Heart right ventricle (tissue), 16 donors: ENCODE results near the gene P2RX3. TPM values are rescaled to one million over a fixed set of nuclear protein-coding genes. Genes with fewer than 3 reads are reported as not detected.

Experiments used
- ATAC-seq, 8 donors: fragments of 200-7000 bp; cut with Tn5 transposase; one replicate each; pipeline ENCODE4 v1.9.1; 2020; ENCODE audit warnings: mild to moderate bottlenecking in 8 of 8, moderate library complexity in 8 of 8, moderate number of reproducible peaks in 1 of 8
- DNase-seq, 2 donors: peaks; one replicate each; pipeline ENCODE4 v3.0.0-alpha.2; 2020
- H3K27ac ChIP-seq, 10 donors: fragments of 200-600 bp; sonication (generic) in 2 of 10; one replicate each; pipeline versions ENCODE4 v1.5.0 to v1.8.0; 2020 to 2022; ENCODE audit warnings: mild to moderate bottlenecking in 3 of 10
- H3K27me3 ChIP-seq, 7 donors: fragments of 200-600 bp; one replicate each; pipeline ENCODE4 v1.8.0; 2021 to 2022; ENCODE audit warnings: mild to moderate bottlenecking in 2 of 7
- H3K36me3 ChIP-seq, 9 donors: fragments of 200-600 bp; sonication (generic) in 1 of 9; one replicate each; pipeline versions ENCODE4 v1.5.0 to v1.8.0; 2020 to 2022; ENCODE audit warnings: mild to moderate bottlenecking in 2 of 9
- H3K4me1 ChIP-seq, 9 donors: fragments of 200-600 bp; sonication (generic) in 1 of 9; one replicate each; pipeline versions ENCODE4 v1.5.0 to v1.8.0; 2020 to 2022; ENCODE audit warnings: mild to moderate bottlenecking in 4 of 9
- H3K4me3 ChIP-seq, 10 donors: fragments of 200-600 bp; sonication (generic) in 2 of 10; one replicate each; pipeline versions ENCODE4 v1.5.0 to v1.8.0; 2020 to 2022; ENCODE audit warnings: mild to moderate bottlenecking in 7 of 10, moderate library complexity in 2 of 10
- H3K9me3 ChIP-seq, 11 donors: fragments of 200-600 bp in 10 of 11; sonication (generic) in 2 of 11; one replicate each; pipeline versions ENCODE4 v1.5.0 to v1.8.0; 2013 to 2022; ENCODE audit warnings: mild to moderate bottlenecking in 2 of 11, control low read depth in 1 of 11, moderate library complexity in 1 of 11
- WGBS, 2 donors: extraction: QIAGEN DNeasy Blood & Tissue Kit; methylation state at CpG; one replicate each; pipeline ENCODE4 v1.1.7; 2013; ENCODE audit warnings: inconsistent platforms in 1 of 2; 5-methylcytosine and 5-hydroxymethylcytosine counted together
- intact Hi-C, 10 donors: fragments of 100-400 bp; cut with DNase I; formaldehyde crosslinking; loops; one replicate each; pipeline versions ENCODE4 v1.11.1 to v1.14.2; 2022
- polyA plus RNA-seq, 2 donors: library from polyadenylated mRNA; stranded (reverse); fragments of 200-250 nt; gene quantifications; one replicate each; pipeline ENCODE4 v1.2.3, GENCODE V29; 2013
- total RNA-seq, 10 donors: library from RNA; stranded (reverse); fragmentation: NEBNext Ultra II Directional in 3 of 10; extraction: Animal tissue kit (Norgen Biotek cat#: 25700) in 3 of 10; gene quantifications; one replicate each; pipeline versions ENCODE4 v1.2.1 to v1.2.4, GENCODE V29; 2021 to 2023
- TF ChIP-seq, protein P1 (sequence below), 9 donors: fragments of 200-600 bp; sonication (generic) in 2 of 9; IDR thresholded peaks; one replicate each; pipeline versions ENCODE4 v1.5.0 to v1.8.0; 2021 to 2022; ENCODE audit warnings: antibody characterized with exemption in 9 of 9, mild to moderate bottlenecking in 5 of 9, moderate library complexity in 1 of 9
- donor health status: Arrhythmogenic right ventricular cardiomyopathy.
- donor health status: ischemic (EF 13 %, LVEDD 7.1; RV severe dilation, severe dysfunction).
- donor health status: healthy with polysubstance abuse.
- donor health status: DM: no; HTN: yes; CAD: no.
- donor health status: DM: no; HTN: no; CAD: no.
- donor health status: ischemic (EF 25% LVEDD 6.9; RV normal size, moderate dysfunction).
- donor health status: ischemic (EF 25% LVEDD 5.7; RV mildly dilated, moderate dysfunction).
- donor health status: healthy.
- donor health status: DM: yes; HTN: yes; CAD: no.
- donor health status: Ischemic cardiomyopathy.
- donor health status: ischemic (EF 35%, LVEDD 5.7; RV mildly dilated, moderate dysfunction).
- donor health status: nonischemic (EF 11% LVEDD 7.7; RV severe dilation, severe dysfunction).
- donor health status: DM: yes; HTN: yes; CAD: no.
- donor health status: PGD.
- donor health status: ischemic (EF 29% LVEDD 5.4; RV normal size, mild dysfunction).
- donor health status: nonischemic (EF 23%, LVEDD 6.1; RV moderate dilation, normal function).

The P2RX3 gene
- total and polyA plus RNA-seq, 12 donors, result 0.32 to 5.1 (median 1.4) TPM

DNA sequence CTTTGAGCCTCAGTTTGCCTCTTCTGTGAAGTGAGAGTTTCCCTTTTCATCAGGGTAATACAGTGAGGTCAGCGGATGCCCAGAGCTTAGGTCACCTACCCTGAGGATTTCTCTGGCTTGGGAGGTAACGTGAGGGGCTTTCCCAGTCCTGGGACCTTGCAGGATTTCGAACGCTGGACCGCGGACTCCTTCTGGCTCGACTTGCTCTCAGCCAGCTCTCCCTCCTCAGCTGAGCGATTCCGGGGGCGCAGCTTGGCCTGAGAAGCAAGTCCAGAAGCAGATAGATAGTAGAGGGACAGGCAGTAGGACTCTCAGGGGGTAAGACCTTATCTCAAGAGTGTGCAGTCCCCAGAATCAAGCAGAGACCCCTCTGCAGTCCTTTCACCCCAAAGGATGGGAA lies 37.4 kb upstream of the P2RX3 start:
- intact Hi-C loops, result no loop called here
- no peak overlapping the region for H3K4me3 ChIP-seq
- H3K27me3 ChIP-seq, result no peaks in the 10 kb centered on the region
- peaks cover 16 to 73% (median 39%) of the 10 kb centered on the region in 9 donors for H3K36me3 ChIP-seq
- WGBS, 2 donors, result 97 to 99% methylated on average over 10 of the region's 10 CpGs
- H3K9me3 ChIP-seq, result peaks cover 0 to 45% (median 19%) of the 10 kb centered on the region in 11 donors
- H3K27ac ChIP-seq, result no peak overlapping the region
- TF ChIP-seq, protein P1, sequence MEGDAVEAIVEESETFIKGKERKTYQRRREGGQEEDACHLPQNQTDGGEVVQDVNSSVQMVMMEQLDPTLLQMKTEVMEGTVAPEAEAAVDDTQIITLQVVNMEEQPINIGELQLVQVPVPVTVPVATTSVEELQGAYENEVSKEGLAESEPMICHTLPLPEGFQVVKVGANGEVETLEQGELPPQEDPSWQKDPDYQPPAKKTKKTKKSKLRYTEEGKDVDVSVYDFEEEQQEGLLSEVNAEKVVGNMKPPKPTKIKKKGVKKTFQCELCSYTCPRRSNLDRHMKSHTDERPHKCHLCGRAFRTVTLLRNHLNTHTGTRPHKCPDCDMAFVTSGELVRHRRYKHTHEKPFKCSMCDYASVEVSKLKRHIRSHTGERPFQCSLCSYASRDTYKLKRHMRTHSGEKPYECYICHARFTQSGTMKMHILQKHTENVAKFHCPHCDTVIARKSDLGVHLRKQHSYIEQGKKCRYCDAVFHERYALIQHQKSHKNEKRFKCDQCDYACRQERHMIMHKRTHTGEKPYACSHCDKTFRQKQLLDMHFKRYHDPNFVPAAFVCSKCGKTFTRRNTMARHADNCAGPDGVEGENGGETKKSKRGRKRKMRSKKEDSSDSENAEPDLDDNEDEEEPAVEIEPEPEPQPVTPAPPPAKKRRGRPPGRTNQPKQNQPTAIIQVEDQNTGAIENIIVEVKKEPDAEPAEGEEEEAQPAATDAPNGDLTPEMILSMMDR (IDR thresholded peaks at IDR 0.05), result no peak
- DNase-seq (no peak), ATAC-seq (no peak)
- peaks cover 0 to 18% (median 15%) of the 10 kb centered on the region in 9 donors for H3K4me1 ChIP-seq

DNA sequence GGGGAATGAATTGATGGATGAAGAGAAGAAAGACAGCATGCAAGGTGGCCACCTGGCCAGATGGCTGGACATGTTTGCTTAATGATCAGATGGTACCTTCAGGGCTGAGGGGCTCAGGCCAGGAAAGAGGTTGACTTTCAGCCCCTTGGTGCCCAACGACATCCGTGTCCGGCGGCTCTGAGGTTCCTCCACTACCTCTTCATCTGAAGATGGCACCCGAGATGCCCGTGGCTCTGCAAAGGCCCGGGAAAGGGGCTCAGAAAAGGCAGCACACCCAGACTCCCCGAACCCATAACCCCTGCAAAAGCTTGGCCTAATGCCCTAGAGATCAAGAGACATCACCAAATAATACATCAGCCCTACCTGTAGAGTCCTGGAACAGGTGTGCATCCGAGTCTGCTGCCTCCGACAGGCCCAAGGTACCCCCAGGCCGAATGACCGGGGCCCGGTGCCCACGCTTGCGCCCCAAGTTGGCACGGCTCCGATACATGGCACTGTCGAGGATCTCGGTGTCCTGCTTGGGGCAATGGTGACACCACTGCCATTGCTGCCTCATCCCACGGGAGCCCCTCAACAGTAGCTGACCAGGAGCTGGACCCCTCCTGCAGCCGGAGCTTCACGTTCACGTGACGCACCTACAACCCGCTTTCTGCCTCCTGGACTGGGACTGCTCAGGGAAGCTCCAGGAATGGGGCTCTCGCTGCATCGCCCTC lies 36.3 kb upstream of the P2RX3 start:
- DNase-seq (no peak), ATAC-seq (no peak)
- 99% methylated on average over 27 of the region's 27 CpGs for WGBS, 2 donors
- Histone ChIP-seq H3K4me1 (peaks cover 0 to 28% (median 23%) of the 10 kb centered on the region in 9 donors), H3K27me3 (no peaks in the 10 kb centered on the region), H3K9me3 (peaks cover 0 to 38% (median 19%) of the 10 kb centered on the region in 11 donors), H3K36me3 (peaks cover 16 to 80% (median 39%) of the 10 kb centered on the region in 9 donors), H3K4me3 (no peak overlapping the region), H3K27ac (no peak overlapping the region)
- TF ChIP-seq, protein P1 (IDR thresholded peaks at IDR 0.05), result no peak
- intact Hi-C loops, result no loop called here

DNA sequence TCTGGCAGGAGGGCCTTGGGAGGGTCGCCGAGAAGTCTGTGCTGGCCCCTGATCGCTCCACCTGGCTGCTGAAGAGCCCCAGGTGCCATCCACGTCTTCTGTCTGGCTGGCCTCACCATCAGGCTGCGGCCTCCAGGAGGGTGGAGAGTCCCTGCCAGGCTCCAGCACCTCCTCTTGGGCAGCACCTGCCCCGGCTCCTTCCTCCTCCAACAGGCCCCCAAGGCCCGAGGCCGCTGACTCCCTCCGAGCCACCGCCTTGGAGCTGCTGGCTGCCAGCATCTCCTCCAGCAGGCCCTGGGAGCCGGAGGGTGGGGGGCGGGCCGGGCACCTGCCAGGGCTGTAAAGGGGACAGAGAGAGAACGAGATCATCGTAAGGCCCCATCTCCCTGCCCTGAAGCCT lies 35.7 kb upstream of the P2RX3 start:
- TF ChIP-seq, protein P1 (IDR thresholded peaks at IDR 0.05), result no peak
- 94 to 98% methylated on average over 15 of the region's 15 CpGs for WGBS, 2 donors
- Histone ChIP-seq H3K36me3 (peaks cover 16 to 79% (median 39%) of the 10 kb centered on the region in 9 donors), H3K27ac (no peak overlapping the region), H3K4me1 (peaks cover 0 to 34% (median 29%) of the 10 kb centered on the region in 9 donors), H3K4me3 (no peak overlapping the region), H3K27me3 (no peaks in the 10 kb centered on the region), H3K9me3 (peaks cover 0 to 32% (median 19%) of the 10 kb centered on the region in 11 donors)
- ATAC-seq (no peak), DNase-seq (no peak)
- intact Hi-C loops, result no loop called here

DNA sequence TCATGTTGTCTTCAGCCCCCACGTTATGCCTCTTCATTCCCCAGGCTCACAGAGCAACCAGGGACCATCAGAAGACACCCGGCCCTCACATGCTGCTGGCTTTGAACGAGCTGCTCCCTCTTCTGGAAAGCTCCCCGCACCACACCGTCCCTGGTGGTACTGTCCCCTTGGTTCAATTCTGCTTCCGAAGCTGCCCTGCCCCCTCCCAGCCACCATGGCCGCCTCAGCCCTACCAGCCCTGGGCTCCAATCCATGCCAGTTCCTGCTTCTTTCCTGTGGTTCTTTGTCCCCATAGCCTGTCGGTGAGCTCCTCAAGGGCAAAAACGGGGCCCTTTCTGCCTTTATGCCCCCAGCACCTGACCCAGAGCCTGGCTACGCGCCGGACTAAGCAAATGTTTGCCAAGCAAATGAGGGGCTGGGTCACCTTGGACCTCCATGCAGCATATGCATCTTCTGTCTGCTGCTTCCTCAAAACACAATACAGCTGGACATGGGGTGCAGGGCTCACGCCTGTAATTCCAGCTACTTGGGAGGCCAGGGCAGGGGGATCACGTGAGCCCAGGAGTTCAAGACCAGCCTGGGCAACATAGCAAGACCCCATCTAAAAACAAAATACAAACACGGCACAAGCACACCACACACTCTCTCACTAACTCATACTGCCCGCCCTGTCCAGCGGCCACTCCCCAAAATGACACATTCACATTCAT lies 34.7 kb upstream of the P2RX3 start:
- peaks cover 0 to 27% (median 19%) of the 10 kb centered on the region in 11 donors for H3K9me3 ChIP-seq
- H3K27me3 ChIP-seq, result no peaks in the 10 kb centered on the region
- no peak overlapping the region for H3K27ac ChIP-seq
- peaks cover 16 to 81% (median 39%) of the 10 kb centered on the region in 9 donors for H3K36me3 ChIP-seq
- H3K4me1 ChIP-seq, result peaks cover 0 to 43% (median 38%) of the 10 kb centered on the region in 9 donors
- 89% methylated on average over 17 of the region's 17 CpGs for WGBS, 2 donors
- no peak for ATAC-seq
- H3K4me3 ChIP-seq, result no peak overlapping the region
- no peak for DNase-seq
- intact Hi-C loops, result no loop called here
- TF ChIP-seq, protein P1 (IDR thresholded peaks at IDR 0.05), result no peak
